K562 (cell line): ENCODE results near the gene DEF6. TPM values are rescaled to one million over a fixed set of nuclear protein-coding genes. Genes with fewer than 3 reads are reported as not detected.

Experiments
- DPF2 ChIP-seq: fragments of 450-650 bp; IDR thresholded peaks from 2 replicates; pipeline ENCODE4 v1.6.1; 2016
- FOXP4 ChIP-seq: sonication (generic); formaldehyde crosslinking; IDR thresholded peaks from 2 replicates; pipeline ENCODE4 v1.8.0; 2022; ENCODE audit warnings: mild to moderate bottlenecking, missing genetic modification reagents, borderline replicate concordance
- KDM4B ChIP-seq, 2 experiments: fragments of 450-650 bp in 1 of 2; sonication (generic) in 1 of 2; IDR thresholded peaks; 2 replicates each; pipeline ENCODE4 v1.6.1; 2016 to 2017; ENCODE audit warnings: borderline replicate concordance in 2 of 2, antibody characterized with exemption in 1 of 2, low read depth in 1 of 2, mild to moderate bottlenecking in 1 of 2
- PRDM10 ChIP-seq: fragments of 450-650 bp; IDR thresholded peaks from 2 replicates; pipeline ENCODE4 v1.6.1; 2018; ENCODE audit not compliant: partially characterized antibody
- SPI1 ChIP-seq: IDR thresholded peaks from 2 replicates; pipeline ENCODE4 v1.6.1; 2011; ENCODE audit warnings: low read depth, low read length, control low read depth, borderline replicate concordance
- TCF7 ChIP-seq: sonication (generic); IDR thresholded peaks from 2 replicates; pipeline ENCODE4 v1.6.1; 2016; ENCODE audit warnings: antibody characterized with exemption, borderline replicate concordance
- THRB ChIP-seq: fragments of 450-650 bp; formaldehyde crosslinking; conservative IDR thresholded peaks from 2 replicates; pipeline ENCODE4 v1.4.0; 2022; ENCODE audit warnings: mild to moderate bottlenecking, missing genetic modification characterization
- YY1 ChIP-seq, 3 experiments: IDR thresholded peaks; 2 replicates each; pipeline ENCODE4 v1.6.1; 2011; ENCODE audit warnings: low read length in 2 of 3, mild to moderate bottlenecking in 2 of 3, moderate library complexity in 2 of 3, borderline replicate concordance in 1 of 3, control low read depth in 1 of 3, low read depth in 1 of 3; ENCODE audit not compliant: insufficient read depth in 3 of 3, insufficient replicate concordance in 2 of 3, control insufficient read depth in 1 of 3, insufficient read length in 1 of 3; ENCODE audit errors: extremely low read depth in 1 of 3
- ZNF121 ChIP-seq: sonication (generic); formaldehyde crosslinking; conservative IDR thresholded peaks from 2 replicates; pipeline ENCODE4 v1.8.0; 2022; ENCODE audit warnings: missing genetic modification reagents
- ZNF175 ChIP-seq: fragments of 200-800 bp; sonication (Bioruptor generic); IDR thresholded peaks from 2 replicates; pipeline ENCODE4 v1.6.1; 2016; ENCODE audit warnings: low read depth, mild to moderate bottlenecking, missing genetic modification characterization, missing compliant biosample characterization
- polyA plus RNA-seq, 8 experiments: library from polyadenylated mRNA; depleted of rRNA in 4 of 8; stranded (reverse) in 5 of 8; unstranded in 3 of 8; fragments of >200 nt; fragmentation: Nextera tagmentation in 2 of 8; fragmentation: Illumina TruSeq in 1 of 8; extraction: Ambion mirVana in 2 of 8; extraction: Trizol in 1 of 8; gene quantifications; 2 replicates each; pipeline versions ENCODE4 v1.2.1 to v1.2.3, GENCODE V29; 2011 to 2014; ENCODE audit warnings: inconsistent platforms in 1 of 8, missing spikeins in 1 of 8
- total RNA-seq, 7 experiments: library from RNA; depleted of rRNA in 6 of 7; stranded (reverse); fragments of >200 nt in 6 of 7; fragmentation: Illumina TruSeq in 2 of 7; extraction: Trizol in 2 of 7; gene quantifications; 2 replicates each; pipeline versions ENCODE4 v1.2.1 to v1.2.3, GENCODE V29; 2011 to 2021; ENCODE audit warnings: low replicate concordance in 1 of 7
- TF ChIP-seq, protein P1 (sequence below), 2 experiments: fragments of 450-650 bp; IDR thresholded peaks; 2 replicates each; pipeline ENCODE4 v1.6.1; 2016
- TF ChIP-seq, protein P2 (sequence below): fragments of 450-650 bp; IDR thresholded peaks from 2 replicates; pipeline ENCODE4 v1.6.1; 2017; ENCODE audit warnings: mild to moderate bottlenecking, moderate library complexity

The DEF6 gene
- total and polyA plus RNA-seq, 9 of the 15 experiments (the other 6 are each of a cell fraction or from before 2014, with no cell fraction given): 1.3 to 44.6 (median 22.7) TPM

DNA sequence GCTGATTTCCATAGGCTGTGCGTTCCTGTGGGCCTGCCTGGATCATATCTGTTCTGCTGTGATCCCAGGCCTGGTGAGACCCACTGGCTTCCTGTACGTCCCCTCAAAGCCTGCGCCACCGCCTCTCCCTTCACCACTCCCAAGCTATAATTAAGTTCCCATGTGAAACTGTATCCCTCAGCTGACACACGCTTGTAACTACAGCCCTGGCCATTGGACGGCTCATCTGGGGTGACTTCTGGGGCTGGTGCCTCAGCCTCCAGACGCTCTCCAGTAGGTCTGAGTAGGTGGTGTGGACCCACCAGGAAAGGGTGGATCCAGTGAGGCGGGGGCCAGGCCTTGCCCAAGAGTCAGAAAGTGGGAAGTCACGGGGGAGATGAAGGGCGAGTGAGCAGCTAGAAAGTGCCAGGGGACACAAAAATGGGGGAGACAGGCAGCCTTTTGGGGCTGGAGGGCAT, 65.7 kb downstream of the DEF6 start (continued):
- TF ChIP-seq, protein P1, sequence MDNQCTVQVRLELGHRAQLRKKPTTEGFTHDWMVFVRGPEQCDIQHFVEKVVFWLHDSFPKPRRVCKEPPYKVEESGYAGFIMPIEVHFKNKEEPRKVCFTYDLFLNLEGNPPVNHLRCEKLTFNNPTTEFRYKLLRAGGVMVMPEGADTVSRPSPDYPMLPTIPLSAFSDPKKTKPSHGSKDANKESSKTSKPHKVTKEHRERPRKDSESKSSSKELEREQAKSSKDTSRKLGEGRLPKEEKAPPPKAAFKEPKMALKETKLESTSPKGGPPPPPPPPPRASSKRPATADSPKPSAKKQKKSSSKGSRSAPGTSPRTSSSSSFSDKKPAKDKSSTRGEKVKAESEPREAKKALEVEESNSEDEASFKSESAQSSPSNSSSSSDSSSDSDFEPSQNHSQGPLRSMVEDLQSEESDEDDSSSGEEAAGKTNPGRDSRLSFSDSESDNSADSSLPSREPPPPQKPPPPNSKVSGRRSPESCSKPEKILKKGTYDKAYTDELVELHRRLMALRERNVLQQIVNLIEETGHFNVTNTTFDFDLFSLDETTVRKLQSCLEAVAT (IDR thresholded peaks at IDR 0.05): peak; percentile 57 to 73; a peak in 2 of 4 replicates
- TF ChIP-seq ZNF175 (CRISPR knock-in tag): peak; percentile 83; the same call in 1 of the 2 replicates
- TF ChIP-seq FOXP4 (CRISPR knock-in tag): peak; percentile 81
- no peak for TF ChIP-seq TCF7
- peak; percentile 46; the same call in 1 of the 2 replicates for TF ChIP-seq DPF2
- TF ChIP-seq ZNF121: no peak
- no peak for TF ChIP-seq KDM4B (IDR thresholded peaks at IDR 0.05; ENCODE audit: borderline replicate concordance in 2 of 2, low read depth in 1 of 2)
- no peak for TF ChIP-seq YY1 (IDR thresholded peaks at IDR 0.05; ENCODE audit: borderline replicate concordance in 1 of 3, control insufficient read depth in 1 of 3, extremely low read depth in 1 of 3, insufficient read depth in 3 of 3, insufficient read length in 1 of 3, insufficient replicate concordance in 2 of 3, low read depth in 1 of 3, low read length in 2 of 3)
- TF ChIP-seq, protein P2, sequence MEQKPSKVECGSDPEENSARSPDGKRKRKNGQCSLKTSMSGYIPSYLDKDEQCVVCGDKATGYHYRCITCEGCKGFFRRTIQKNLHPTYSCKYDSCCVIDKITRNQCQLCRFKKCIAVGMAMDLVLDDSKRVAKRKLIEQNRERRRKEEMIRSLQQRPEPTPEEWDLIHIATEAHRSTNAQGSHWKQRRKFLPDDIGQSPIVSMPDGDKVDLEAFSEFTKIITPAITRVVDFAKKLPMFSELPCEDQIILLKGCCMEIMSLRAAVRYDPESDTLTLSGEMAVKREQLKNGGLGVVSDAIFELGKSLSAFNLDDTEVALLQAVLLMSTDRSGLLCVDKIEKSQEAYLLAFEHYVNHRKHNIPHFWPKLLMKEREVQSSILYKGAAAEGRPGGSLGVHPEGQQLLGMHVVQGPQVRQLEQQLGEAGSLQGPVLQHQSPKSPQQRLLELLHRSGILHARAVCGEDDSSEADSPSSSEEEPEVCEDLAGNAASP: no peak
- peak; percentile 84 for TF ChIP-seq PRDM10
- peak; percentile 41; the same call in 1 of the 2 replicates for TF ChIP-seq SPI1
- peak; percentile 82; the same call in 1 of the 2 replicates for TF ChIP-seq THRB
